Erythroblast (primary cell): ENCODE data around the gene PTMS.

Source experiments
- GATA1 ChIP-seq: IDR thresholded peaks from 2 replicates; pipeline ENCODE4 v1.6.1; 2011; ENCODE audit warnings: low read depth, mild to moderate bottlenecking, control low read depth, low read length, moderate library complexity
- POLR2A ChIP-seq: IDR thresholded peaks from 2 replicates; pipeline ENCODE4 v1.6.1; 2011; ENCODE audit warnings: mild to moderate bottlenecking, low read length

DNA sequence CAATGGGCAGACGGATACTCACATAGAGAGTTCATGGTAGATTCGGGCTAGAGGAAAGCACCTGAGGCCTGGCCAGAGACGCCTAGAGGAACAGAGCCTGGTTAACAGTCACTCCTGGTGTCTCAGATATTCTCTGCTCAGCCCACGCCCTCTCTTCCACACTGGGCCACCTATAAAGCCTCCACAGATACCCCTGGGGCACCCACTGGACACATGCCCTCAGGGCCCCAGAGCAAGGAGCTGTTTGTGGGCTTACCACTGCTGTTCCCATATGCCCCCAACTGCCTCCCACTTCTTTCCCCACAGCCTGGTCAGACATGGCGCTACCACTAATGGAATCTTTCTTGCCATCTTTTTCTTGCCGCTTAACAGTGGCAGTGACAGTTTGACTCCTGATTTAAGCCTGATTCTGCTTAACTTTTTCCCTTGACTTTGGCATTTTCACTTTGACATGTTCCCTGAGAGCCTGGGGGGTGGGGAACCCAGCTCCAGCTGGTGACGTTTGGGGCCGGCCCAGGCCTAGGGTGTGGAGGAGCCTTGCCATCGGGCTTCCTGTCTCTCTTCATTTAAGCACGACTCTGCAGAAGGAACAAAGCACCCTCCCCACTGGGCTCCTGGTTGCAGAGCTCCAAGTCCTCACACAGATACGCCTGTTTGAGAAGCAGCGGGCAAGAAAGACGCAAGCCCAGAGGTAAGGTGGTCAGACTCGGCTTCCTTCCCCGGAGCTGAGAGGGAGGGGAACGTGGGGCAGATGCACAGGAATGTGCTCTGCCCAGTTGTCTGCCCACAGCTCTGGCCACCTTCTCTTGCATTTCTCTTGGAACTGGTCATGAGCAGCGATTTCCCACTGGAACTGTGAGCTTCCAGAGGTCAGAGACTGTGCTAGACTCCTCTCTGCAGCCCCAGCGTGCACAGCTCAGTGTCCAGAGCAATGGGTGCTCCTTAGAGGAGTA is 23.1 kb downstream of the PTMS start, which contains the start of gene CD4:
- TF ChIP-seq POLR2A (no peak), GATA1 (no peak)
